Brain microvascular endothelial cell (primary cell): ENCODE results near the gene PKNOX2.

ENCODE experiments used
- DNase-seq: peaks from one replicate; pipeline ENCODE4 v3.0.0-alpha.2; 2020
- H3K27ac ChIP-seq: fragments of 250-450 bp; sonication (Bioruptor Pico); 2 replicates; pipeline ENCODE4 v1.5.1; 2020; ENCODE audit warnings: mild to moderate bottlenecking, moderate library complexity
- H3K27me3 ChIP-seq: fragments of 250-450 bp; sonication (Bioruptor Pico); replicated peaks from 2 replicates; pipeline ENCODE4 v1.5.1; 2020; ENCODE audit warnings: mild to moderate bottlenecking
- H3K36me3 ChIP-seq: fragments of 250-450 bp; sonication (Bioruptor Pico); replicated peaks from 2 replicates; pipeline ENCODE4 v1.5.1; 2020; ENCODE audit warnings: mild to moderate bottlenecking
- H3K4me3 ChIP-seq: 2 replicates; pipeline ENCODE4 v1.5.1; 2011; ENCODE audit warnings: low read depth, mild to moderate bottlenecking, control low read depth, low read length, moderate library complexity
- CTCF ChIP-seq: IDR thresholded peaks from 2 replicates; pipeline ENCODE4 v1.5.1; 2011; ENCODE audit warnings: low read depth, mild to moderate bottlenecking, moderate library complexity, low read length, control low read depth, inconsistent platforms; ENCODE audit errors: missing control alignments
- in situ Hi-C: cut with HindIII; loops from 2 replicates; pipeline ENCODE4 v1.10.0; 2017; ENCODE audit warnings: low sequenced_read_pairs, low pct_ligation_motif_present

PKNOX2 gene

DNA sequence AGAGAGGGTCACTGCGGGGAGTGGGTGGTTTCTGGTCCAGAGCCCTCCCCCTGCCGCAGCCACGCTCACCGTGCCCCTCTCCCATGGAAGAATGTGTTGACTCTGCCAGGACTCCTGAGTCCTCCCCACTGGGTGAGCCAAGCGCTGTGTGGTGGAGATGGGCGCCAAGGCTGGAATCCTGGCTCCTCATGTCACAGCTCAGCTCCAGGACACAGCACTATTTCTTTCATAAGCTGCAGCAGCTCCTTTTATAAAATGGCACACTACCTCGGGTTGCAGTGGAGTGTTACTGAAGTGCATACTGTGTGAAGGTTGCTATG, 247.6 kb downstream of the PKNOX2 start:
- no peak overlapping the region for H3K4me3 ChIP-seq
- no peaks in the 10 kb centered on the region for H3K27me3 ChIP-seq
- no peak overlapping the region for H3K27ac ChIP-seq
- DNase-seq, result no peak
- H3K36me3 ChIP-seq, result no peaks in the 10 kb centered on the region
- in situ Hi-C loops, result loop anchor here (25.0 kb wide), 1 partner anchor 450 kb away; the partner anchor contains the start of gene CCDC15
- TF ChIP-seq CTCF, result no peak

DNA sequence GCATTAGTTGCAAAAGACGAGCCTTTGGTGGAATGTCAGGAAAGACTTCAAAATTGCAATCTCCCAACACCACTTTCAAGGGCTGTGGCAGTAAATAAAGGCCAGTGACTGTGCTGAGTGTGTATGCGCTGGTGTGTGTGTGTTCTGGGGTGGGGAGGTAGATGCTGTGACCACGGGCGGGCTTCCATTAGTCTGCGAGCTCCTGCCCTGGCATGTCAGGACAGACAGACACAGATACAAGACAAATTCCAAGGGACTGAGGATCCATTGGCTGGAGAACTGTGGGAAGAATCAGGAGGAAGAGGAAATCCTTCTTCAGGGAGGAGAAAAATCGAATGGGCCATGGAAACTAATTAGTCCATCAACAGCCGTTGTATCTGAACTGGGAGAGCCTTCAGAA, 248.0 kb downstream of the PKNOX2 start:
- Histone ChIP-seq H3K36me3 (no peaks in the 10 kb centered on the region), H3K27me3 (no peaks in the 10 kb centered on the region), H3K27ac (no peak overlapping the region), H3K4me3 (no peak overlapping the region)
- no peak for TF ChIP-seq CTCF
- in situ Hi-C loops, result loop anchor here (25.0 kb wide), 1 partner anchor 450 kb away; the partner anchor contains the start of gene CCDC15
- no peak for DNase-seq

DNA sequence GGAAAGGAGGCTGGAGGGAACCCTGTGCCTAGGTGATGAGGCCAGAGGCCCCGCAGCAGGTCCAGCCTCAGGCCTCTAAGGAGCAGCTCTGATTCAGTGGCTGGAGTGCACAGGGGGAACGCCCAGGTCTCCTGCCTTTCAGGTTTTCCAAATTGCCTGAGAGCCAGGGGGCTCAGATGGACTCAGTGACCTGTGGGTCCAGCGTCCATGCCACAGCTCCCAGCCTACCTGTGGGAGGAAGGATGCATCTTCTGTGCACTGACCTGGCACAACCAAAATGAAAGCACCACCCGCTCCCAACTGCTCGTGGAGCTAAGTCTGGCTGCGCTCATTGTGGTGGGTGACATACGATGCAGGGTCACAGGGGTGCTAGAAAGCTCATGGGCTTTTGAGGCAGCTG, 248.7 kb downstream of the PKNOX2 start:
- in situ Hi-C loops, result loop anchor here (25.0 kb wide), 1 partner anchor 451 kb away; the partner anchor contains the start of gene CCDC15
- Histone ChIP-seq H3K27me3 (no peaks in the 10 kb centered on the region), H3K27ac (no peak overlapping the region)

DNA sequence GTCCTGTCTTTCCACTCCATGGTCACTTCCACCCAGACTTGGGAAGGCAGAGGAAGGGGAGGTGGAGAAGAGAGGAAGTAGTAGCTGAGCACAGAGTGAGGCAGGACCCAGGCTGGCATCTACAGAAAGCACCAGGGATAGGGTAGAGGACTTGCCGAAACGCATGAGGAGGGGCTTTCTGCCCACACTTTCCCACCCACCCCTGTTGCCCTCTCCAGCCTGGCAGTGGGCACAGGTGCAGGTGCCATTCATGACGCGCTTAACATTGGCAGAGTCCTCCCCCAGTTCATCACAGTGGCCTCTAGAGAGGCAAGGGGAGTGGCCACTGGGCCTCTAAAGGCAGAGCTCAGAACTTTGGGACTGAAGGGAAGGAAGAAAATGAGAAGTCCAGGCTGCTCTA, 249.6 kb downstream of the PKNOX2 start:
- Histone ChIP-seq H3K27me3 (no peaks in the 10 kb centered on the region), H3K4me3 (no peak overlapping the region), H3K27ac (no peak overlapping the region), H3K36me3 (no peaks in the 10 kb centered on the region)
- no peak for TF ChIP-seq CTCF
- in situ Hi-C loops, result loop anchor here (25.0 kb wide), 1 partner anchor 452 kb away; the partner anchor contains the start of gene CCDC15
- DNase-seq, result no peak

More for the DNA sequence above, 248.7 kb downstream of the PKNOX2 start:
- DNase-seq, result no peak
- H3K4me3 ChIP-seq, result no peak overlapping the region
- TF ChIP-seq CTCF, result no peak
- H3K36me3 ChIP-seq, result no peaks in the 10 kb centered on the region

- in situ Hi-C loops, result loop anchor here (25.0 kb wide), 1 partner anchor 455 kb away; the partner anchor contains the start of gene CCDC15
- TF ChIP-seq CTCF, result no peak
- H3K4me3 ChIP-seq, result no peak overlapping the region
- H3K27me3 ChIP-seq, result no peaks in the 10 kb centered on the region
- no peak for DNase-seq
- no peaks in the 10 kb centered on the region for H3K36me3 ChIP-seq
- H3K27ac ChIP-seq, result no peak overlapping the region
Measured at GRCh38 chr11:125416981-125417935, 252.7 kb downstream of the PKNOX2 start.

DNA sequence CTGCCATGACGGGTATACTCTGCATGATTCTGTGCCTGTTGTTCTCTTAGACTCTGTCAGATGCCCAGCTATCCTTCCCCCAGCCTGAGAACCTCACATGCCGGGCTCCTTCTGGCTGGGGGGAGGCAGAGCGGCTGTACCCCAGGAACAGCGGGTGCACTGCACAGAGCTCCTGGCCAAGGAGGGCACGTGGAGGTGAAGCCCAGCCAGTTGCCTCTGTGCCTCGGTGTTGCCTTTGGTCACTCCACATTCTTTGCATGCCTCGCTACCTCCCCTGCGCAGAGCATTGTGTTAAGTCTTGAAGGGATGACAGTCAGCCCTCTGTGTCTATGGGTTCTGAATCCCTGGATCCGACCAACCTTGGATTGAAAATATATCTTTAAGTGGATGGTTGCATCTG, 253.8 kb downstream of the PKNOX2 start:
- H3K4me3 ChIP-seq, result no peak overlapping the region
- no peaks in the 10 kb centered on the region for H3K27me3 ChIP-seq
- no peak for TF ChIP-seq CTCF
- DNase-seq, result no peak
- H3K36me3 ChIP-seq, result no peaks in the 10 kb centered on the region
- in situ Hi-C loops, result loop anchor here (25.0 kb wide), 1 partner anchor 456 kb away; the partner anchor contains the start of gene CCDC15
- H3K27ac ChIP-seq, result no peak overlapping the region
